ACC112 (cell line): ENCODE data around the gene MAPK8IP1.

Source experiments
- H2AFZ ChIP-seq: fragments of 200-600 bp; sonication (generic); one replicate; pipeline ENCODE4 v1.6.0; 2017; ENCODE audit warnings: antibody characterized with exemption, low read length; ENCODE audit not compliant: unreplicated experiment
- H3K27ac ChIP-seq: fragments of 200-600 bp; sonication (generic); 2 replicates; pipeline ENCODE4 v1.5.1; 2014; ENCODE audit warnings: low read depth, mild to moderate bottlenecking, antibody characterized with exemption, low read length, moderate library complexity
- H3K27me3 ChIP-seq: fragments of 200-600 bp; sonication (generic); 2 replicates; pipeline ENCODE4 v1.6.1; 2014; ENCODE audit warnings: mild to moderate bottlenecking, antibody characterized with exemption, low read length, moderate library complexity, mixed read lengths; ENCODE audit not compliant: insufficient read depth
- H3K36me3 ChIP-seq: fragments of 200-600 bp; sonication (generic); 2 replicates; pipeline ENCODE4 v1.6.1; 2016; ENCODE audit warnings: mild to moderate bottlenecking, antibody characterized with exemption, low read length, moderate library complexity, mixed read lengths; ENCODE audit not compliant: insufficient read depth
- H3K4me1 ChIP-seq: fragments of 200-600 bp; sonication (generic); one replicate; pipeline ENCODE4 v1.6.1; 2016; ENCODE audit warnings: low read length, mixed read lengths; ENCODE audit not compliant: insufficient read depth, unreplicated experiment, control insufficient read depth
- H3K4me3 ChIP-seq: fragments of 200-600 bp; sonication (generic); 2 replicates; pipeline ENCODE4 v1.5.1; 2014; ENCODE audit warnings: mild to moderate bottlenecking, low read depth, low read length
- H3K79me2 ChIP-seq: fragments of 200-600 bp; sonication (generic); one replicate; pipeline ENCODE4 v1.6.0; 2016; ENCODE audit warnings: low read length; ENCODE audit not compliant: control insufficient read depth, unreplicated experiment, insufficient read depth

MAPK8IP1 gene

DNA sequence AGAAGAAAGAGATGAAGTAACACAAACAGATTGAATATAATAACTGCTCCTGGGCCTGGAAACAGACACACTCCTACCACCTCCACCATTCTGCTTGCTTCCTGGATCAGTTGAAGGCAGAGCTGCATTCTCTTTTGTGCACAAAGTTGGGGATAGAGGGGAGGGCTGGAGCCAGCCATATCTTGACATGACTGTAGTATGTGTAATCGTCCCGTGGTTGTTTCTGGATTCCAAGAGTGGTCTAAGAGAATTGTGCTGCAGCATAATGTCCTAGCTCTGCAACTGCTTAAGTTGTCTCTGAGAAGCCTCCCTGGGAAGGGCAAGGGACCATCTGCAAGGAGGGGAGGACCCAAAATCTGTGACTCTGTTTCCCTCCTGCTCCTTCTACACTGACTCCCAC is 35.0 kb upstream of the MAPK8IP1 start:
- H3K36me3 ChIP-seq: no peaks in the 10 kb centered on the region
- no peak overlapping the region for H3K4me3 ChIP-seq
- no peak overlapping the region for H3K27ac ChIP-seq
- no peak overlapping the region for H2AFZ ChIP-seq
- no peaks in the 10 kb centered on the region for H3K27me3 ChIP-seq
- H3K4me1 ChIP-seq: peaks cover 14% of the 10 kb centered on the region
- H3K79me2 ChIP-seq: peaks cover 31% of the 10 kb centered on the region

DNA sequence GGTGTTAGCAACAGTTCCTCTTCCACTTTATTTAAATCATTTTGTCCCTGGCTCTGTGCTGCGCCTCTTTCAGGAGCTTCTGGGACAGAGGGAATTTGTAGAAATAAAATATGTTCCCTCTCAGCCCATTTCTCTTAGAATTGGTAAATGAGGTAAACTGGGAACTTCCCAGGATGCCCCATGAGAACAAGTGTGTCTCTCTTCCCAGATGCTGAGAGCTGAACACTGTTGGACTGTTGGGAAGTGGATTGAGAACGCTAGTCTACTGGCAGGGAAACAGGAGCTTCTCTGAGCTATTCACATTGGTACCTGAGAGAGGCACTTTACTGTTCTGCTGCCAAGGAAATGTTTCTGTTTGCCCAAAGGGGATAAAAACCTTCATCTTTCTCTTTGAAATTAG is 34.2 kb upstream of the MAPK8IP1 start:
- Histone ChIP-seq H3K27me3 (no peaks in the 10 kb centered on the region), H3K27ac (no peak overlapping the region), H3K79me2 (peaks cover 31% of the 10 kb centered on the region), H2AFZ (no peak overlapping the region), H3K36me3 (no peaks in the 10 kb centered on the region), H3K4me1 (peaks cover 14% of the 10 kb centered on the region), H3K4me3 (no peak overlapping the region)

DNA sequence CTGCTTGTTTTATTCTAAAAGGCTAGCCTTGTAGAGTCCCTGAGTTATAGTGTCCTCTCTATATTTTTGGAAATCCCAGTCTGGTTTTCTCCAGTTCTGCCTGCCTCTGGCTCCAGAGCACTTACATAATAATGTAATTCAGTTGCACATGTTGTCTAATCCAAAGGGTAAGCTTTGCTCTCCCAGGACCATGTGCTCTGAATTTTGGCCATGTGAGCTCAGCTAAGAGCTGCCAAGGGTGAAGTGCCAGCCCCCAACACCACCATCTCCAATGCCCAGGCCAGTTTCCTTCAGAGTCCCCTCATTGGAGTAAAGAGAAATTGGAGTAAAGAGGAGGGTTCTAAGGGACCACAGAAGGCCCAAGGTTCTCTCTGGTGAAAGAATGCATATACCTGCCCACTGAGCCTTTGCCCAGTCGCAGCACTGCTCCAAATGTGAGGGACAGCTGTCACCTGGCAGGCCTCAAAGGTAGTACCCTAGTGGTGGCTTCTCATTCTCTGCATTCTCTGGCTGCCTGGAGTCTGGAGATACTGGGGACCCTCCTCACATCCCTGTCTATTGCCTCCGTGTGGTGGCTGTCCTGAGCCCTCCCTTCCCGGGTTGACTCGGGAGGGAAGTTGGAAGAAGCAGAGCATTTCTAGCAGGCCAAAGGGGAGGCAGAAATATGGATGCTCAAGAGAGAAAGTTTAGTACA is 33.3 kb upstream of the MAPK8IP1 start:
- H2AFZ ChIP-seq: no peak overlapping the region
- peaks cover 31% of the 10 kb centered on the region for H3K79me2 ChIP-seq
- no peaks in the 10 kb centered on the region for H3K27me3 ChIP-seq
- no peak overlapping the region for H3K27ac ChIP-seq
- no peaks in the 10 kb centered on the region; the same call in 1 of the 2 replicates for H3K36me3 ChIP-seq
- peaks cover 14% of the 10 kb centered on the region for H3K4me1 ChIP-seq
- no peak overlapping the region for H3K4me3 ChIP-seq

DNA sequence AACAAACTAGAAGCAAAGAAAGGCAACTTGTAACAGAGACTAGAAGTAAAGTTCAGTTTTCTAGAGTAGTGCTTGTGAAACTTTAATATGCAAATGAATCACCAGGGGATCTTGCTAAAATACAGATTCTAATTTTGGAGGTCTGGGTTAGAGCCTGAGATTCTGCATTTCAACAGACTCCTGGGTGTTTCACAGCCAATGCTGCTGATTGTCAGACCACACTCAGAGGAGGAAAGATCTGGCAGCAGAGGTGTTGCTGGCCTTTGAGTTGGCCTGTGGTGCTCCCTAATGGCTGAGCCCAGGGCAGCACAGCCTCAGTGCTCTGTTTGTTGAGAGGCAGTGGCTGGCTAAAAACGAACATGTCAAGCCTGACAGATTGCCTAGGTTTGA is 32.7 kb upstream of the MAPK8IP1 start:
- H3K4me3 ChIP-seq: no peak overlapping the region
- no peaks in the 10 kb centered on the region for H3K27me3 ChIP-seq
- no peaks in the 10 kb centered on the region; the same call in 1 of the 2 replicates for H3K36me3 ChIP-seq
- H3K4me1 ChIP-seq: peaks cover 20% of the 10 kb centered on the region
- peaks cover 34% of the 10 kb centered on the region for H3K79me2 ChIP-seq
- H2AFZ ChIP-seq: no peak overlapping the region
- H3K27ac ChIP-seq: no peak overlapping the region

DNA sequence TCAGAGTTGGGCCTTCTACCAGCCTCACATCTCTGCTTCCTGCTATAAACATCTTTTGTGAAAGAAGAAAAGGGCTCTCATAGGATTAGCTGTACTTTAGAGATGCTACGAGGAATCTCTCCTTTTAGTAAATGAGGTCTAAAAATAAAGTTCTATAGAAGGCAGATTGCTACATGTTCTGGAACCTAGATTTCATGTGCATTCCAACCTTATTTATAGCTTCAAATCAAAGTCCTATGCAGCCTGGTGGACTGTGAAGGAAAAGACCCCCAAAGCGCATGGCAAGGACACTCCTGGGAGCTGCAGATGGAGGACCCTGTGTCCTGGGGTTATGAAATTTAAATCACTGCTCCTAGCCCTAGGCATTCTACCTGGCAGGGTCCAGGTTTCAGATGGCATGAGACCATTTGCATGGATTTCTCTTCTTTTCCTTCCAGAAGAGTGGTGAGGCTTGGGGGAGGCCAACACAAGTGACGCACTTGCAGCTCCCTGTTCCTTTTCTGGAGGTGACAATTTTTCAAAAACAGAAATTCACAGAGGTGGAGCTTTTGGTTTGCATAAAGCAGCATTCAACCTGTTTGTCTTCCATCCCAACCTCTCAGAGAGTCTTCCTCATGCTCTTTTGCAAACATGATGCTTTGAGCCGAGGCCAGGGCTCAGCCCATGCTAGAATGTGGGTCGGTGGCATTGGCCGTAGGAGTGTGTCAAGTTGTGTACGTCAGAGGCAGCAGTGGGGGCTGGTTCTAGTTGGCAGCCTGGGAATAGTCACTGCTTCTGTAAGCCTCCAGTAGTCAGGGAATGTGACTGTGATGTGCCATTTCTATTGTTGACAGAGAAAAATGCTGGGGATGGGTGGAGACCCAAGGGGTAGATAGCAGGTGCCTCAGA is 31.9 kb upstream of the MAPK8IP1 start:
- peaks cover 2% of the 10 kb centered on the region for H3K36me3 ChIP-seq
- peaks cover 28% of the 10 kb centered on the region for H3K79me2 ChIP-seq
- no peak overlapping the region for H2AFZ ChIP-seq
- H3K4me3 ChIP-seq: no peak overlapping the region
- H3K4me1 ChIP-seq: peaks cover 24% of the 10 kb centered on the region
- no peaks in the 10 kb centered on the region for H3K27me3 ChIP-seq
- H3K27ac ChIP-seq: no peak overlapping the region

DNA sequence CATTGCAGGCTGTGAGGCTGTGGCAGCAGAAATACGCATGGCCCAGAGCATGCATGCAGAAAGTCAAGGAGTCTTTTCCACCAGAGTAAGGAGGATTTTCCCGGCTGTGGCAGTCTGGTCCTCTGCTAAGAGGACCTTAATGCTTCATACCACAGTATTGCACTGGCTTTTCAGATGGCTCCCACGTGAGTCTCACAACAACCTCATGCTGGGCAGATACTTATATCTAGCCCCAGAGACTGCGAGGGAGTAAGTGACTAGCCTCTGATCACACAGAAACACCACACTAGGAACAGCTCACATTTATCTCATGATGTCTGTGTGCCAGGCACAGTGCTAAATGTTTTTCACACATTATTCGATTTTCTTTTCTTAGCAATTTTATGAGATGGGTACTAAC is 30.1 kb upstream of the MAPK8IP1 start:
- Histone ChIP-seq H3K4me3 (no peak overlapping the region), H3K27ac (no peak overlapping the region), H3K4me1 (peaks cover 36% of the 10 kb centered on the region), H2AFZ (no peak overlapping the region), H3K36me3 (peaks cover 5% of the 10 kb centered on the region), H3K27me3 (no peaks in the 10 kb centered on the region), H3K79me2 (peaks cover 20% of the 10 kb centered on the region)

DNA sequence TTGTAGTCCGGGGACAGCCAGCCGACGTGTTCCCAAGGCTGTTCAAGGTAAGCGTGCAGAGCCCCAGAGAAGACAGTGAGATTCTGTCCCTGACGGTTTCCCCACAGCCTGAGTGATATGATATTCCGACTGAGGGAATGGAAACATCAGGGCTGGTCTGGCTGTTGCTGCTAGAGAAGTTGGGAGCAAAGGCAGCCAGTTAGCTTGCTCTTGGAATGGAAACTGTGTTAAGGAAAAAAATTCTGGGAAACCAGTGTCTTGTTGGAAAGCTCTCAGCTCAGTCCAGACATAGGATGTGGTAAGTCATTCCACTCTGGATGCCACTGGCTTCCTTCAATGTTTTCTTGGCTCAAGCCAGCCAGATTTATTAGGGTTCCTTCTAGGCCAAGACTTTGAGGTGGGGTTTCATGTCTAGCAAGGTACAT is 29.4 kb upstream of the MAPK8IP1 start:
- Histone ChIP-seq H3K36me3 (peaks cover 5% of the 10 kb centered on the region), H3K27me3 (no peaks in the 10 kb centered on the region), H3K27ac (no peak overlapping the region), H3K79me2 (peaks cover 20% of the 10 kb centered on the region), H3K4me3 (no peak overlapping the region), H2AFZ (no peak overlapping the region), H3K4me1 (peaks cover 38% of the 10 kb centered on the region)

DNA sequence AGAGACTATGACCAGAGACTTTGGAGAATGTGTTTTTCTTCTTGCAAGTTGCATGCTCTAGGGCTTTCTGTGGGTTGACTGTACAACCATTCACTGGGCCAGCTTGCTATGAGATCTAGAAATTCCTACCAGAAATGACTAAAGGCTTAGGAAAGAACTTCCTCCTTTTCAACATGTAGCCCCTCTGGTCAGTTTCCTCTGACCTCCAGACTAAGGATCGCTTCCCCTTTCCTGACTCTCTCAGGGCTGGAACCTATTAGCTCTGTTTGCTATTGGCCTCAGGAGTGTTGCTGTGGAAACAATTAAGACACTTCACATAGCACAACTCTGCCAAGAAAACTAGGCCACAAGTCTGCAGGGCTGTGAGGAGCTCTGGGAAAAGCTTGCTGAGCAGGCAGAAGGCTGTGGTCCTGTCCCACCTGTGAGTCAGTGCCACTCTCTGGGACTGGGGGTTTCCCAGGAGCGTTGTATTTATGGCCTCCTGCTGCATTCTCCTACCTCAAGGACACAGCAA is 27.4 kb upstream of the MAPK8IP1 start:
- Histone ChIP-seq H2AFZ (no peak overlapping the region), H3K4me3 (no peak overlapping the region), H3K4me1 (peaks cover 38% of the 10 kb centered on the region), H3K36me3 (peaks cover 16% of the 10 kb centered on the region), H3K27ac (peak overlapping the region; percentile 71), H3K27me3 (no peaks in the 10 kb centered on the region), H3K79me2 (peaks cover 9% of the 10 kb centered on the region)

DNA sequence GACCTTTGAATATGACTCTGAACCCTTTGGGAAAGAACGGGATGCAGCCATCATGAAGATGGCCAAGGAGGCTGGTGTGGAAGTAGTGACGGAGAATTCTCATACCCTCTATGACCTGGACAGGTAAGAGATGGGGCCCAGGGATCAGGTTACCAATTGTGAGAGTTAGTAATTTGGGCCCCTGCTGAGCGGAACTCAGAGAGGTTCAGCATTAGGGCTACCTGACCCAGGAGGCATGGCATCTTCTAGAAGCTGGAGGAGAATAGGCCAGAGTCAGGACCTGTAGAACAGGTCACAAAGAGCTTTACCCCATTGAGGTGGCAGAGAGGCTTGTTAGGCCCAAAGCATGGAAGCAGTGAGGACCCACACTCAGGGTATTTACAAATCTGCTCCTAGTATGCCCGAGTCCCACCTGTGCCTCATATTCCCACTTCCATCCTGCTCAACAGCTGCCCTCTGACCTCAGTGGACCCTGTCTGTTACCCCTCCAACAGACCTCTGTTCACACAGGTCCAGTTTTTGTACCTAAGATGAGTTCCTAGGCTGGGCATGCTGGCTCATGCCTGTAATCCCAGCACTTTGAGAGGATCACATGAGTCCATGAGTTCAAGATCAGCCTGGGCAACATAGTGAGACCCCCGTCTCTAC is 26.6 kb upstream of the MAPK8IP1 start:
- Histone ChIP-seq H3K4me1 (peaks cover 38% of the 10 kb centered on the region), H3K36me3 (peaks cover 19% of the 10 kb centered on the region), H2AFZ (no peak overlapping the region), H3K27me3 (no peaks in the 10 kb centered on the region), H3K27ac (peak overlapping the region; percentile 65), H3K79me2 (peaks cover 4% of the 10 kb centered on the region), H3K4me3 (no peak overlapping the region)

DNA sequence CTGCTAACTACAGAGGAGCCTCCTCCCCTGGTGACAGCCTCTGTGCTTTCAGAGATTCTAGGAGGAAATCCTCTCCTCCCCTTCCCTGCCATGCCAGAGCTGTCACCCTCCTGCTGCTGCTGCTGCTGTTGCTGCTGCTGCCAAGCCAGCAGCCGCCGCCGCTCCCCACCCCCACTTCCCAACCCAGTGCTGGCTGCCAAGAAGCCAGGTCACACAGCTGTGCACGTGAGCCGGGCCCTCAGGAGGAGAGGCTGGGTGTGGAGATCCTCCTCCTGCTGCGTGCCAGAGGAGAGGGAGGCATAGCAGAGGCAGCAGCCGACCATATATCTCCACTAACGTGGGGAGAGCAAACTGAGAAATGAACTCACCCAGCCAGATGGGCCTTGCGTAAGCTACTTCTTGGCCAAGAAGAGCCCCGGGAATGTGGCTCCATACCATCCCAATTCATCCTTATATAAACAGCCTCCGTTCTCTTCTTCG is 25.8 kb upstream of the MAPK8IP1 start:
- H2AFZ ChIP-seq: no peak overlapping the region
- H3K27me3 ChIP-seq: no peaks in the 10 kb centered on the region
- peaks cover 19% of the 10 kb centered on the region for H3K36me3 ChIP-seq
- H3K27ac ChIP-seq: peak overlapping the region; percentile 65
- H3K4me1 ChIP-seq: peaks cover 38% of the 10 kb centered on the region
- peaks cover 3% of the 10 kb centered on the region for H3K79me2 ChIP-seq
- H3K4me3 ChIP-seq: no peak overlapping the region
